Lung (tissue), 12 donors: Measurements from ENCODE around the gene HIPK2. TPM values are rescaled to one million over a fixed set of nuclear protein-coding genes. Genes with fewer than 3 reads are reported as not detected.

Experiments
- ATAC-seq: fragments of 200-7000 bp; cut with Tn5 transposase; one replicate; pipeline ENCODE4 v1.9.1; 2020; ENCODE audit warnings: moderate number of reproducible peaks; ENCODE audit not compliant: insufficient read depth, low FRiP score
- DNase-seq, 3 donors: peaks; one replicate each; pipeline ENCODE4 v3.0.0-alpha.2; 2013 to 2017
- H3K27ac ChIP-seq, 2 donors: one replicate each; pipeline ENCODE4 v1.5.1; 2013; ENCODE audit warnings: mild to moderate bottlenecking in 2 of 2, moderate library complexity in 2 of 2, control low read depth in 1 of 2, inconsistent platforms in 1 of 2, low read depth in 1 of 2, low read length in 1 of 2
- H3K27me3 ChIP-seq, 3 donors: one replicate each; pipeline ENCODE4 v1.5.1; 2013; ENCODE audit warnings: low read length in 2 of 3; ENCODE audit not compliant: control insufficient read depth in 3 of 3, insufficient read depth in 3 of 3
- H3K36me3 ChIP-seq, 4 donors: one replicate each; pipeline ENCODE4 v1.5.1; 2013; ENCODE audit warnings: low read length in 4 of 4, mild to moderate bottlenecking in 1 of 4, moderate library complexity in 1 of 4; ENCODE audit not compliant: control insufficient read depth in 4 of 4, insufficient read depth in 4 of 4
- H3K4me1 ChIP-seq, 5 donors: one replicate each; pipeline ENCODE4 v1.5.1; 2013; ENCODE audit warnings: low read length in 5 of 5, mild to moderate bottlenecking in 2 of 5, moderate library complexity in 1 of 5; ENCODE audit not compliant: control insufficient read depth in 5 of 5, insufficient read depth in 5 of 5
- H3K4me3 ChIP-seq: one replicate; pipeline ENCODE4 v1.5.1; 2013; ENCODE audit warnings: mild to moderate bottlenecking, control low read depth, moderate library complexity
- H3K9ac ChIP-seq, 2 donors: one replicate each; pipeline ENCODE4 v1.5.1; 2013; ENCODE audit warnings: low read length in 2 of 2, control low read depth in 1 of 2; ENCODE audit not compliant: insufficient read depth in 1 of 2
- H3K9me3 ChIP-seq, 4 donors: one replicate each; pipeline ENCODE4 v1.5.1; 2013; ENCODE audit warnings: low read length in 3 of 4, mild to moderate bottlenecking in 1 of 4, moderate library complexity in 1 of 4; ENCODE audit not compliant: control insufficient read depth in 4 of 4, insufficient read depth in 3 of 4
- WGBS, 2 donors: extraction: QIAGEN DNeasy Blood & Tissue Kit; methylation state at CpG; one replicate each; pipeline ENCODE4 v1.1.7; 2013; 5-methylcytosine and 5-hydroxymethylcytosine counted together
- polyA plus RNA-seq, 2 donors: library from polyadenylated mRNA; stranded (reverse); fragments of 200-250 nt; gene quantifications; one replicate each; pipeline ENCODE4 v1.2.1, GENCODE V29; 2013
- total RNA-seq, 2 donors: library from RNA; depleted of rRNA in 1 of 2; stranded (reverse); fragments of >200 nt in 1 of 2; gene quantifications; one replicate each; pipeline ENCODE4 v1.2.1, GENCODE V29; 2014 to 2021
- TF ChIP-seq, protein P1 (sequence below): IDR thresholded peaks from 2 replicates; pipeline ENCODE4 v1.5.1; 2012; ENCODE audit warnings: mild to moderate bottlenecking; ENCODE audit errors: control extremely low read depth, extremely low read depth
- donor health status: control.
- donor health status: control.
- donor health status: Bipolar disorder and iron deficiency.
- donor health status: healthy.
- donor health status: DM: yes; HTN: yes; CAD: no.

Gene HIPK2
- total and polyA plus RNA-seq, 4 donors, result 8.7 to 65.1 (median 18.3) TPM

DNA sequence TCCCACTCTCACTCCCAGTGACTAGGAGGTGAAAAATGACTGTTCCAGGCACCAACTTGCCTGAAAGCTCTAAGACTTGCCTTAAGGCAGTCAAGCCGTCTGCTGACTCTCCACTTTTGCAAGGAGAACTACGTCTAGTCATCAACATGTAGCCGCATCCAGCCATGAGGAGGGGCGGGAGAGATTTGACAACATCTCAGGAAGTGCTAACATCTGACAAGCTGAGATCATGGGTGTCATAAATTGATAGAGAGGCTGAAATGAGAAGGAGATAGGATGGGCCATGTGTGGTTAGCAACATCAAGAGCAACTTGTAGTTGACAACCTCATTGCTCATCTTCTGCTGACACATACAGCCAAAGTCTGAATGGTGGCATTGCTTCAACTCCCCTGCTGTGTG lies 42.3 kb upstream of the HIPK2 start:
- ATAC-seq (peak; percentile 30), DNase-seq (no peak)
- peaks cover 0 to 31% (median 4%) of the 10 kb centered on the region in 5 donors for H3K4me1 ChIP-seq
- TF ChIP-seq, protein P1, sequence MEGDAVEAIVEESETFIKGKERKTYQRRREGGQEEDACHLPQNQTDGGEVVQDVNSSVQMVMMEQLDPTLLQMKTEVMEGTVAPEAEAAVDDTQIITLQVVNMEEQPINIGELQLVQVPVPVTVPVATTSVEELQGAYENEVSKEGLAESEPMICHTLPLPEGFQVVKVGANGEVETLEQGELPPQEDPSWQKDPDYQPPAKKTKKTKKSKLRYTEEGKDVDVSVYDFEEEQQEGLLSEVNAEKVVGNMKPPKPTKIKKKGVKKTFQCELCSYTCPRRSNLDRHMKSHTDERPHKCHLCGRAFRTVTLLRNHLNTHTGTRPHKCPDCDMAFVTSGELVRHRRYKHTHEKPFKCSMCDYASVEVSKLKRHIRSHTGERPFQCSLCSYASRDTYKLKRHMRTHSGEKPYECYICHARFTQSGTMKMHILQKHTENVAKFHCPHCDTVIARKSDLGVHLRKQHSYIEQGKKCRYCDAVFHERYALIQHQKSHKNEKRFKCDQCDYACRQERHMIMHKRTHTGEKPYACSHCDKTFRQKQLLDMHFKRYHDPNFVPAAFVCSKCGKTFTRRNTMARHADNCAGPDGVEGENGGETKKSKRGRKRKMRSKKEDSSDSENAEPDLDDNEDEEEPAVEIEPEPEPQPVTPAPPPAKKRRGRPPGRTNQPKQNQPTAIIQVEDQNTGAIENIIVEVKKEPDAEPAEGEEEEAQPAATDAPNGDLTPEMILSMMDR, result no peak
- no peaks in the 10 kb centered on the region for H3K9me3 ChIP-seq
- H3K4me3 ChIP-seq, result no peak overlapping the region
- WGBS, 2 donors, result 83 to 85% methylated on average over 4 of the region's 4 CpGs
- no peak overlapping the region for H3K9ac ChIP-seq
- no peaks in the 10 kb centered on the region for H3K27me3 ChIP-seq
- no peaks in the 10 kb centered on the region for H3K36me3 ChIP-seq
- no peak overlapping the region for H3K27ac ChIP-seq

DNA sequence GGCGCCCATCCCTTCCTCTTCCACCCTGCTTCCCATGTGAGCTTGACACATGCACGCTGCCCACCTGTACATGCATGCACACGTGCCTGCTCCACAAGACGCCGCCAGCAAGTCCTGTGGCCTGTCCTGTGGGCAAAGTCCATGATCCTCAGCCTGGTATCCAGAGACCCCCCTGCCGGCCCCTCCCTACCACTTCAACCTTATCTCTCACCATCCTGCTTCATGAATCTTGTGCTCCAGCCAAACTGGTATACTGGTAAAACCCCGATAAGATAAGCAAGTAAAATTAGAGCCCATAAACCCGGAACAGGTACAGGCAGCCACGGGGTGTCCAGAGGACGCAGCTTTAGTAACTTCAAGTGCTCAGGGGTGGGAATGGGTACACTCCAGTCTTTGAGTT lies 39.5 kb upstream of the HIPK2 start:
- no peaks in the 10 kb centered on the region for H3K27me3 ChIP-seq
- DNase-seq (no peak), ATAC-seq (no peak)
- no peak overlapping the region for H3K4me3 ChIP-seq
- H3K36me3 ChIP-seq, result no peaks in the 10 kb centered on the region
- H3K27ac ChIP-seq, result no peak overlapping the region
- H3K9me3 ChIP-seq, result no peaks in the 10 kb centered on the region
- WGBS, 2 donors, result 91 to 94% methylated on average over 10 of the region's 10 CpGs
- TF ChIP-seq, protein P1, result no peak
- H3K9ac ChIP-seq, result no peak overlapping the region
- peaks cover 0 to 8% (median 4%) of the 10 kb centered on the region in 5 donors for H3K4me1 ChIP-seq

DNA sequence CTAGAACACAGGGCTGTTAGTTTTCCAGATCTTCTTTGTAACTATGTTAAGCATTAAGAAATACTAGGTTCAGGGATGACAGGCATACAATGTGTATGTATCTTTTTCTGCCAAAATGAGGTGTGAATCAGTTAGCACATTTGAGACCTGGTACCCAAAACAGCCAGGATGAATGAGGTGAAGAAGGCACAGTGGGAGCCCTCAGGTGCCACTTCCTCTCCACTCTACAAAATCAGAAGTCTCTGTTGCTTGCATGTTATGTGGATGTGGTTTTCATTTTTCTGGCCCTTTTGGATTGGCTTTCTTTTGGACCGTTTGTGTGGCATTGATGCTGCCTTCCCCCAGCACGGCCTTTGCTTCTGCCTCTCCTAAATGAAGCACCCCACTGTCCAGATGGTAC lies 35.9 kb upstream of the HIPK2 start:
- WGBS, 2 donors, result 83 to 96% methylated on average over 2 of the region's 2 CpGs
- no peaks in the 10 kb centered on the region for H3K36me3 ChIP-seq
- no peak overlapping the region for H3K9ac ChIP-seq
- TF ChIP-seq, protein P1, result no peak
- H3K4me1 ChIP-seq, result no peaks in the 10 kb centered on the region
- no peaks in the 10 kb centered on the region for H3K9me3 ChIP-seq
- H3K4me3 ChIP-seq, result no peak overlapping the region
- no peaks in the 10 kb centered on the region for H3K27me3 ChIP-seq
- H3K27ac ChIP-seq, result no peak overlapping the region
- ATAC-seq (no peak), DNase-seq (no peak)

DNA sequence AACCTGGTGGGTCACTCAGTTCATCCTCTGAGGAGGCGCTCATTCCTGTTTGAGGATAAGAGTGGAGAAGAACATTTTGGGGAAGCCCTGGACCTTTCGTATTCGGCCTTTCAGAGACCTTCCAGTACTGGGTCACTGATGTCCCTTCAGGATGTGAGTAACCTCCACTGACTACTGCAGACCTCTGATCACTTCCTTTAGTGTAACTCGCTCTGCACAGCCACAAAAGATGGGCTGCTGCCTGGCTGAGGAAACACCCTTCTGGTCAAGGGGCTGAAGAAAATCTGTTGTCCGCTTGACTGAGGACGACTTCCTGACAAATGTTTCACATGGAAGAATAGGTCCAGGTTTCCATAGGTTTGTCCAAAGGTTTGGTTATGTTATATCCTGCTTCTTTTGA lies 35.4 kb upstream of the HIPK2 start:
- no peak overlapping the region for H3K9ac ChIP-seq
- no peak for DNase-seq
- H3K36me3 ChIP-seq, result no peaks in the 10 kb centered on the region
- TF ChIP-seq, protein P1, result no peak
- no peaks in the 10 kb centered on the region for H3K4me1 ChIP-seq
- 86 to 92% methylated on average over 6 of the region's 6 CpGs for WGBS, 2 donors
- no peak for ATAC-seq
- no peak overlapping the region for H3K27ac ChIP-seq
- no peaks in the 10 kb centered on the region for H3K9me3 ChIP-seq
- no peaks in the 10 kb centered on the region for H3K27me3 ChIP-seq
- no peak overlapping the region for H3K4me3 ChIP-seq
